ENCODE data around the gene MAB21L3.

The MAB21L3 gene

DNA sequence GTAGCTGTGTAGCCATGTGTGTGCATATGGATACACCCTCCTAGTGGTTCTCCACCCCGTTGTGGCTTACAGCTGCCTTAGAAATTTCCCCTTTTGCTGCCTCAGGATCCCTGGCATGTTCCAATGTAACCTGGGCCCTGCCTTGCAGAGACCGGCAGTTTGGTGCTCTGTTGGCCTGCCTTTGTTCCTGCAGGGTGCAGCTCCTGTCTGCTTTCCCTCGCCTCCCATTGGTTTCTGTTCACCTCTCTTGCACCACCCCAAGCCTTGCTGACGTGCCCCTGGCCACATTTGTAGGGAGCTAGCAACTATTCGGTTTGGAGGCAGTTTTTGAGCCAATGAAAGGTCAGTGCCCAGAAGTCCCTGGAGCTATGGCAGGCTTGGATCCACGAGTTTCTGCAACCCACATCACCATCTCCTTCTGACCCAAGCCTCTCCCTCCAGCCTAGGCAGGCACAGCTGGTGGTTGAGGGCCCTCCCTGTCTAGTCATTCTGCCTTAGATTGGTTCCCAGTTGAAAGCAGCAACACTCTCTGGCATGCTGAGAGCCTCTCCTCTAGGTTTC lies 54.9 kb downstream of the MAB21L3 start:
- DNase-seq (ENCODE audit: low spot score): no peak

DNA sequence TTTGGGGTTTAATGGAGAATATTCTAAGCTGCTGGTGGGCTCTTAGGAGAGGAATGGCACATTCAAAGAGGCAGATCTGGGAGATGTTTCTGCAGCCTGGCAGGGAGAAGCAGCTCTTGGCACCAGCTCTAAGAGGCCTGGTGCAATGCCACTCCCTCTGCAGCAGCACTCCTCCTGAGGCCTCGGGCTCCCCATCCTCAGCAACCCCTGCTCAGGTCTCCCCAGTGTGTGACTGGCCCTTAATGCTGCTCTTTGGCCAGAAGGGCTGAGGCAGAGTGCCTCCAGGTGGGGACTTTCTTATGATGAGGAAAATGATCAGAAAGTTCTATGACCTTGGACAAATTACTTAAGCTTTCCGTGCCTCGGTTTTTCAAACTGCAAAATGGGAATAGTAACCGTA lies 55.5 kb downstream of the MAB21L3 start:
- DNase-seq (ENCODE audit: low spot score): no peak

DNA sequence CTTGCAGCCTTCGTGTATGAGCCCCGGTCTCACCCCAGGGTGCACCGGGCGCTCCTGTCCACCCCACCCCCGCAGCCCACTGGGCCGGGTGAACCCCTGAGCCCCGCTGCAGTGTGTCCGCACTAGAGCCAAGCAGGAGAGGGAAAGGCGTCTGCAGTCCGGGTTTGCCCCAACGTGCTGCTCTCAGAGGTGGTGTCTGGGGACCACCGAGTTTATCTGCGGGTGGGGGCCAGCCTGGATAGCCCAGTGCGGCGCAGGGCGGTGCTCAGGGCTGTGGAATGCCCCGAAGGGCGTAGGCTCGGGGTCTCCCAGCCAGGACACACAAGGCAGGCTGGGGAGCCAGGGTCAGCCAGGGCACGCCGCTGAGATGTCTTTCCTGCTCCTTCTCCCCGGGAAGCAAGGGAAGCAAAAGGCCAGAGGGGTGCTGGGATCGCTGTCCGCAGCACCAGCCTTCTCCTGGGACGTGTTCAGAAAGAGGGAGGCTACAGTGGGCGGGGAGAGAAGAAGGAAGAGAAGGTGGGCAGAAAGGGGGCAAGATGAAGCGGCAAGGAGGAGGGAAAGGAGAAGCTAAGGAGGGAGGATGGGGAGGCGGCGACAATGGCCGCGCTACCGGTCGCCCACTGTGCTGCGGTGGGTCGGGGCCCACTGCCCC lies 56.6 kb downstream of the MAB21L3 start:
- DNase-seq (ENCODE audit: low spot score): no peak

DNA sequence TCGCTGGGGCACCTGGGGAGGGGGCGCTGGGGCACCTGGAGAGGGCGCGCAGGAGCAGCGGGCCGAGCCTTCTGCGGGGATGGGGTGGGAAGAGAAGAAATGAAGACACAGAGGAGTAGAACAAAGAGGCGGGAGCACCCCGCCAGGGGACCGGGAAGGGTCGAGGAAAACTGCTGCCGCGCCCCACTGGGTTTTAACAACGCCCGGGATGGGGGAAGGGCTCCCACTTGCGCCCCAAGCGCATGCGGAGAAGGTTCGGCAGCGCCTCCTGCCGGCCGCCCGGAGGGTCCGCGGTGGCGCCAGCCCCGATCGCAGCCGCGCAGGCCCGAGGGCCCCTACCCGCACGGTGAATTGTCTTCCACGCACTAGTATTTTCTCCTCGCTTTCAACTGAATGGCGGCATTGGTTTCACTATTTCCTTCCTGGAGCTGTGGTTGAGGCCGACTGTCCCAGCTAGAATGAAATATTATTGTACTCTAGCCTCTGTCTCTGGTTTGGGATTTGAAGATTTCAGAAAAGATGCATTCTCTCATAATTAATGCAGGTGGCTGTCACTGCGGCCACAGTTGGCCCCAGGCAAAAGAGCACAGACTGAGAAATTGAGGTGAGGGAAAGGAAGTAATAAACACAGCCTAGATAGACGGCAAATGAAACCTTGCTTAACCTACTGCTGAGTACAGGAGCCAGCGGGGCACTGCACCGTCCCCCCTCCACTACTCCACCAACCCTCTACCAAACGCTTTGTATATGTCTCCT lies 57.3 kb downstream of the MAB21L3 start:
- no peak for DNase-seq (ENCODE audit: low spot score)

DNA sequence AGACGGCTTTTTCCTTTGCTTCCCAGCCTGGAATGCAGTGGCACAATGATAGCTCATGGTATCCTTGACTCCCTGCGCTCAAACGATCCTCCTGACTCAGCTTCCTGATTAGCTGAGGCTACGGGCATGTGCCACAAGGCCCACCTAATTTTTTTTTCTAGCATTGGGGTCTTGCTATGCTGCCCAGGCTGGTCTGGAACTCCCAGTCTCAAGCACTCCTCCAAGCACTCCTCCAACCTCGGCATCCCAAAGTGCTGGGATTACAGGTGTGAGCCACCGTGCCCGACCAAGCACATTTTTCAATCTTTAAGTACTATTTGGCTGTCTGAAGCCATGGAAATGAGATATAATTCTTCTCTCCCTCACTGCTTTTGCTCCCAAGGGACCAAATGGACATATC lies 58.7 kb downstream of the MAB21L3 start:
- no peak for DNase-seq (ENCODE audit: low spot score)

DNA sequence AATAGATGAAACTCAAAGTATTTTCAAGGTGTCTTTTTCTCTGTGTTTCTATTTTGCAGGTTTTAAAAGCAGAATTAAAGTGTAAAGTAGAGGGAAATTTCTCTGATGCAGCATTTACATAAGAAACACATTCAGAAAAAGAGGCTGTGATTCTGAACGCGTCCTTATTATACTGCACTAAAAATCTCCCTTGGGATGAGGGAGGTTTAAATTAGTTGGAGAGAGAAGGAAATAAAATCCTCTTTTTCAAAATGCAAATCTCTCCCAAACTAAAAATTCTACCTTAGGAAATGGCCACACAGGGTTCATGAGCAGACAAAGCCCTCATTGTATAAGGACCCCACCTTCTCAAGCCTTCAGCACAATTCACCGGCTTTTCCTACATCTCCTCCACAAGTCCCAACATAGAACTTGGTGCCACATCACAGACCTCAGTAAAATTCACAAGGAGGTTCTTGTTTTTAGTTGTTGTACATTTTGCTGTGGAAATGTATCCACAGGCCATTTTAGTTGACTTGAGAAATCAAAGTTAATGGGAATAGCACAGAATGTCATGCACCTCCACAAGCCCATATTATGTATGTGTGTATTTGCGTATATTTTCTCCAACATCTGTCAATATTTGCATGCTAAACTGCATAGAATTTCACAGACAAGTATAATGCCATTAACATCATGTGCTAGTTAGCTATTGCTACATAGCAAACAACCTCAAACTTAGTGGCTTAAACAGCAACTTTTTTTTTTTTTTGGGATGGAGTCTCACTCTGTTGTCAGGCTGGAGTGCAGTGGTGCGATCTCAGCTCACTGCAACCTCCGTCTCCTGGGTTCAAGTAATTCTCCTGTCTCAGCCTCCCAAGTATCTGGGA lies 59.8 kb downstream of the MAB21L3 start:
- DNase-seq (ENCODE audit: low spot score): no peak

- DNase-seq (ENCODE audit: low spot score): no peak
Observed at GRCh38 chr1:116172666-116173065, 61.5 kb downstream of the MAB21L3 start.

DNA sequence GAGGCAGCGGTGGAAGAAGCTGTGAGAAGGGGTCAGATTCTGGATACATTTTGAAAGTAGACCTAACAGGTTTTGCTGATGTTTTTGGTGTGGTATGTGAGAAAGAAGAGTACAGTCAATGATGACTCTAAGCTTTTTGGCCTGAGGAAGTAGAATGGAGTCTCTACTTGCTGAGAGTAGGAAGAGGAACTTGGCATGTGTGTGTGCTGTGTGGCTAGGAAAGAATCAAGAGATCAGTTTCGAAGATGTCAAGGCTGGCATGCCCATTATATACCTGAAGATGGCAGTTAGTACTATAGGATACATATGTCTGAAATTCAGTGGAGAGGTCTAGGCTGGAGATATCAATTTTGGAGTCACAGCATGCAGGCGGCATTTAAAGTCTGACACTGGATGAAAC lies 64.4 kb downstream of the MAB21L3 start:
- no peak for DNase-seq (ENCODE audit: low spot score)

DNA sequence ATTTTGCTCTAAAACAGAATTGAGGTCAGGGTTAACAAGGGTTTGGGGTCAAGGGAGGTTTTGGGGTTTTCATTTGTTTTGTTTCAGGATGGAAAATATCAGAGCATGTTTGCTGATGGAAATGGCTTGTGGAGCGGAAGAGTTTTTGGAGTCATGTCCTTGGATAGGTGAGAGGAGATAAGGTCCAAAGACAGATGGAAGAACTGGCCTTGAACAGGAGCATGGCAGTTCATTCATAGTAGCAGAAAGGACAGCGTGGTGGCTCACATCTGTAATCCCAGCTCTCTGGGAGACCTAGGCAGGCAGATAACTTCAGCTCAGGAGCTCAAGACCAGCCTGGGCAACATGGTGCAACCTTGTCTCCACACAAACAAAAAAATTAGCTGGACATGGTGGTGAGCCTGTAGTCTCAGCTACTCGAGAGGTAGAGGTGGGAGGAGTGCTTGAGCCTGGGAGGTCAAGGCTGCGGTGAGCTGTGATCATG lies 65.1 kb downstream of the MAB21L3 start:
- no peak for DNase-seq (ENCODE audit: low spot score)

GRCh38 chr1:116177861-116178260 lies 66.7 kb downstream of the MAB21L3 start:
- no peak for DNase-seq (ENCODE audit: low spot score)

DNA sequence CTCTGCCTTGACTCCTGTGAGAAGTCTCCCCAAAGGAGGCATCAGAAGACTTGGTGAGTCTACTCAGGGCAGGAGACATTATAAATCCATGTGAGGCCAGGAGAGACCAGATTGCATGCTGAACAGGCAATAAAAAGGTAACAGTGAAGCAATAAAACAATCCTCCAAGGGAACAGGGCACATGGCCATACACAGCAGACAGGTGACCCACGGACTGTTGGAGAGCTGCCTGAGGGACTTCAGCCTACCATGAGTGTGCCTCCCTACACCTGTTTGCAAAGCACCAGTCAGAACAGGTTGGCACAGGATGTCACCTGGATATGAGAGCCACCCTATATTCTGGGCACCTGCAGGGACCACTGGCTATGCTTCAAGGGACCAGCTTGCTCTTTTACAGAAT lies 67.6 kb downstream of the MAB21L3 start:
- DNase-seq (ENCODE audit: low spot score): no peak

DNA sequence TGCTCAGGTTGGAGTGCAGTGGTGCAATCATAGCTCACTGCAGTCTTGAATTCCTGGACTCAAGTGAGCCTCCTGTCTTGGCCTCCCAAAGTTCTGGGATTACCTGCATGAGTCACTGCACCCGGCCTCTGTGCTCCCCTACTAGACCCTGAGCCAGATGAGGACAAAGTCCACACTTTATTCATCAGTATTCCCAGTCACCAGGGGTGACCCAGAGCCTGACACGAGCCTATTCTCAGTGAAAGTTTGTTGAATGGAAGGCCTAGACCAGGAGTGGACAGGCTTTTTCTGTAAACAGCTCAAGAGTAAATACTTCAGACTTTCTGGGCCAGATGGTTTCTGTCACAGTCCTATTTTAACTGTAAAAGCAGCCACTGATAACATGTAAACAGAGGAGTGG lies 68.2 kb downstream of the MAB21L3 start:
- no peak for DNase-seq (ENCODE audit: low spot score)

DNA sequence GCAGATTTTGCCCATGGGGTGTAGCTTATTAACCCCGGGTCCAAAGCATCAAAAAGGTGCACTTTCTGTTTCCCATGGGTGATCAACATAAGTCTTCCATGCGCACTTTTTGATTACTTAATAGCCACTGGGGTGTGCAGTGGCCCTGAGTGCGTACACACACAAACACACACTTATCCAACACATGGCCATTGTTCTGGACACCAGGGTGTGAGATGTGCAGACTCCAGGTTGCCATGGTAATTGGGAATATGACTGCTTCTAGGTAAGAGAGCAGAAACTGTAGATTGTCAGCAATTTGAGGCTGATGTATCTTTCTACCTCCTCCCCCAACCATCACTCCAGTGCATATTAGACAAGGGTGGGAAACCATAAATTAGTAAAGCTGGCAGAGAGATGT lies 68.8 kb downstream of the MAB21L3 start:
- no peak for DNase-seq (ENCODE audit: low spot score)

DNA sequence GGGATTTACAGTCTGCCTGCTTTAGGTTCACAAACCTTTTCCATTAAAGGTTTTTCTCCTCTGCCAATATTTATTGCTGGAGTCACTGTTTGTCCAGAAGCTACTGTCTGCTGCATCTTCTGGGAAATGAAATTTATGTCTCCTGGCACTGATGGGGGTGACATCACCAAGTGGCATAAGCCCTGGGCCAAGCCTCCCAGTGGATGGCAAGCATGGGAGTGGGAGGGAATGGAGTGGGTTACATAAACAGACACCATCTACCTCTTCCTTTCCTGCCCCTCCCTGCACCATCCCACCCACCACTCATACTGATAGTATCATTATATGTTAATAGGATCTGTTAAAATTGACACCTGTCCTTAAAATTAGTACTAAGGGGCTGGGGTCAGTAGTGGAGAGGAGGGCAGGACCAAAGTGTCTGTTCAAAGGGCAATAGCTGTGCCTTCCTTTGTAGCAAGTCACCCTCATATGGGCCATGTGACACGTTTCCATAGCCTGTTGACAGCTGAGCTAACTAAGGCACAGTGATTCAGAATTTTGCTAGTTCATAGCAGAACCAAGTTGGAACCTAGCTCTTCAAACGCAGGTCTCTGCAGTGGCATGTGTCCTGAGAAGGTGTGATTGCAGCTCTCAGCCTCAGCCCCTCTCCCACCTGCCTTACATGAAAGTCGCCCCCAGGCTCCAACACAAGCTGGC lies 71.0 kb downstream of the MAB21L3 start:
- no peak for DNase-seq (ENCODE audit: low spot score)
